KBM-7 (cell line): ENCODE measurements around the gene GABBR2.

Source experiments
- DNase-seq: peaks from one replicate; pipeline ENCODE4 v3.0.0-alpha.2; 2015
- in situ Hi-C: fragments of 300-500 bp; cut with MboI; formaldehyde crosslinking; loops from 2 replicates; pipeline ENCODE4 v1.14.3; 2020; ENCODE audit warnings: low sequenced_read_pairs, low pct_unique_long_range_greater_than_20kb, mixed read lengths

The GABBR2 gene

DNA sequence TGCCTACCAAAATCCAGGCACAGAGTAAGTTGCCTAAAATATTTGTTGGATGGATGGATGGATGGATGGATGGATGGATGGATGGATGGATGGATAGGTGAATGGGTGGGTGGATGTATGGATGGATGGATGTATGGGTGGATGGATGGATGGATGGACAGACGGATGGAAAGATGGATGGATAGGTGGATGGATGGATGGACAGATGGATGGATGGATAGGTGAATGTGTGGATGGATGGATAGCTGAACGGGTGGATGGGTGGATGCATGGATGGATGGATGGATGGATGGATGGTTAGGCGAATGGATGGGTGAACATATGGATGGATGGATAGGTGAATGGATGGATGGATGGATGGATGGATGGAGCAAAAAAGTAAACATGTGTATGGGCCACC is 131.9 kb downstream of the GABBR2 start:
- DNase-seq, result no peak
- in situ Hi-C loops, result no loop called here

- in situ Hi-C loops, result no loop called here
- DNase-seq, result no peak
Measured at GRCh38 chr9:98576354-98576753, 132.4 kb downstream of the GABBR2 start.

- in situ Hi-C loops, result no loop called here
- DNase-seq, result peak; percentile 92
Measured at GRCh38 chr9:98575379-98576346, 133.1 kb downstream of the GABBR2 start.

GRCh38 chr9:98573749-98574278 is 134.9 kb downstream of the GABBR2 start:
- peak; percentile 10 for DNase-seq
- in situ Hi-C loops, result no loop called here

GRCh38 chr9:98572796-98573195 is 135.9 kb downstream of the GABBR2 start:
- DNase-seq, result no peak
- in situ Hi-C loops, result no loop called here

GRCh38 chr9:98572054-98572627 is 136.6 kb downstream of the GABBR2 start:
- in situ Hi-C loops, result no loop called here
- DNase-seq, result no peak

DNA sequence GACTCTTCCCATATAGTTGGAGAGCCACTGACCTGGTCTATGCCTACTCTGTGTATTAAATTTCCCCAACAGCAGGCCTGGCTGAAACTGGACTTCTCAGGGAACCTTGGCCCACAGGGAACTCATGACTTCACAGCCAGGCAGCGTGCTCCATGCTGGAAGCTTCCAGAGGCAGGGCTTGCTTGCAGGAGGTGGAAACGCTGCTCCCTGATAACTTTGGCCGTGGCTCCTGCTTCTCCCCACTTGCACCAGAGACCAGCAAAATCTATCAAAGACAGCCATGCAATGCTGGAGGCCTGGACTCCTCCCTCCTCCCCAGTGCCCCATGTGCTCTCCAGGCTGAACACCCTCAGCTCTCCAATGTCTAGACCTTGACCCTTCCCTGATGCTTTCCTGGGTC is 137.1 kb downstream of the GABBR2 start:
- in situ Hi-C loops, result no loop called here
- DNase-seq, result no peak

DNA sequence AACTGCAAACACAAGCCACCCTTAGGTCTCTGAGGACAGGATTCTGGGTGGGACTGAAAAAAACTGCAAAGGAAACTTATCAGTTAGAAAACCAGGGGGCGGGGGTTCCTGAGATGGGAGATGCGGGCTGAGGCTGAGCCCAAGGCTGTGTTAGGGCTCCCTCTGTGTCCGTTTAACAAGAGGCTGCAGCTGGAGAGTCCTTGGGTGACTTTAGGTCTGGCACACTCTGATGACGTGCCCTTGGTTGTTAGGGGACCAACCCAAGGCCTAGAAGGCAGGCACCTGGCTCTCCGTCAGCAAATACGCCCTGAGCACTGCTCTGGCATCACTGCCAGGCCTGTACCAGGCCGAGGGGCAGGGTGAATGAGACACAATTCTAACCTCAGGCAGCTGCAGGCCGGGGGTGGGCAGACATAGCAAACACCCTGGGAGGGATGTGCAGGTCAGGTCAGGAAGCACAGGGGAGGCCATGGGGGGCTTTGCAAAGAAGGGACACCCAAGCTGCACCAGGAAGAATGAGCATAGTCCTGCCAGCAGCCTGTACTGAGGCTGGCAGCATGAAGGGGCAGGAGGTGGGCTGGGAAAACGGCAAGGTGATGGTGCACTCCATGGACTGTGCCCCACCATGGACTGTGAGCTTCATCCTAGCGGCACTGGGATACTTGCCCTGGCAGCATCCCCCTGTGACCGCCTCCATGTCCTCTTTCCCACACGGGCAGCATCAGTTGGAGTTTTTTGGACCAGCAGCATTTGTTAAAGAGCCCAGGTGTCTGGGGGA is 137.9 kb downstream of the GABBR2 start:
- no peak for DNase-seq
- in situ Hi-C loops, result no loop called here

DNA sequence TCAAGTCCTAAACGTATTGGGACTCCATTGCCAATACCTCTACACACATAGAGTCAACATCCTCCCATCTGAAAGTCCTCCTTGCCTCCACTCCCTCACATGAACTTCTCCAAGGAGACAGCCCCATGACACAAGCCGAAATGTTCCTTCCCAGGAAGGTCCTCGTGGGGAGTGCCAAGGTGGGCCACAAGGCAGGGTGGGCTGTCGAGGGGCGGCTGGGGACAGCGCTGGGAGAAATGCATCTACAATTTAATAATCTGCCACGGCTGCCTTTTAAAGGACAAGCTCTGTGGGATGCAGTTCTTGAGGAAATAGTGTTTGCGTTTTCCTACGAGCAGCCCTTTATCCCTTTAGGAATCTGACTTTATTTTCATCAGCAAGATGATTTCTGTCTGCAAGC is 138.7 kb downstream of the GABBR2 start:
- in situ Hi-C loops, result no loop called here
- no peak for DNase-seq

GRCh38 chr9:98569491-98569890 is 139.2 kb downstream of the GABBR2 start:
- DNase-seq, result no peak
- in situ Hi-C loops, result no loop called here

GRCh38 chr9:98568909-98569469 is 139.7 kb downstream of the GABBR2 start:
- in situ Hi-C loops, result no loop called here
- DNase-seq, result no peak

GRCh38 chr9:98568234-98568908 is 140.4 kb downstream of the GABBR2 start:
- no peak for DNase-seq
- in situ Hi-C loops, result no loop called here

- no peak for DNase-seq
- in situ Hi-C loops, result no loop called here
Measured at GRCh38 chr9:98567540-98568233, 141.0 kb downstream of the GABBR2 start.

DNA sequence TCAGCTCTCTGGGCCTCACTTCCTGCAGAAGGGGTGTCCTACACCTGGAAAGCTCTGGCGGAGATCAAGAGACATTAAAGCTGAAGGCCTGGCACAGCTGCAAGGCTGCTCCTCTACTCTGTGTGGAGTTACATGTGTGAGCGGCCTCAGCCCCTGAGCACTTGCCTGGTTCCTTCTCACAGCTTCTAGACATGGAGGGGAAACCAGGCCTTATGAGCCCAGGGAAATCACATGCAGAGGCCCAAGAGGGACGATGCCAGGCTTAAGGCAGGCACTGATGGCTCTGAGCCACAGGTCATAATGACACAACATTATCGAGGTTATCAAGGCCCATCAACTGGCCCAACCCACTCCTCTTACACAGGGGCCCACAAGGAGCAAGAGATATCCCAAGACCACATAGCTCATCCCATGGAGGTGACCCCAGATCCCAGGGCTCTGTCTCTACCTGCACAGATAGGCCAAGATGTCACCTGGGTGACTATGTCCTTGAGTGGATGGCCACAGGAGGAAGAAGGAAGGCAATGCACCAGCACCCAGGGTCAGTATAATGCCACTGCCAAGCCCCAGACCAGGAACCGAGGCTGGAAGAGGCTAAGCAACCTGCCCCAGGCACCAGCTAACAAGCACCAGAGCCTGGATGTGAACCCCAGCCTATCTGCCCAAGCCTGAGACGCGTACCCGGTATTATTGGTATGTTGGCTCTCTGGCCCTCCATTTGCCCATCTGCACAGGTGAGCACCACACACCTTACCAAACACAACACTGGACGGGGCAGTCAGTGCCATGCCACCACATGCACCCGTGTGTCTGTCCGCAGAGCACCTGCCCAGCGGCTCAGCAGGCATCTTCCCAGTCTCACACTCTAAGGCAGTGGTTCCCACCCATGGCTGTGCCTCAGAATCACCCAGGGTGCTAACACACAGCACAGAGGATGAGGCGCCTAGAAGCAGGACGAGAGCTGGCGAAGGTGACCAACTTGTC is 143.3 kb downstream of the GABBR2 start:
- no peak for DNase-seq
- in situ Hi-C loops, result no loop called here

GRCh38 chr9:98564714-98565113 is 144.0 kb downstream of the GABBR2 start:
- in situ Hi-C loops, result no loop called here
- no peak for DNase-seq

DNA sequence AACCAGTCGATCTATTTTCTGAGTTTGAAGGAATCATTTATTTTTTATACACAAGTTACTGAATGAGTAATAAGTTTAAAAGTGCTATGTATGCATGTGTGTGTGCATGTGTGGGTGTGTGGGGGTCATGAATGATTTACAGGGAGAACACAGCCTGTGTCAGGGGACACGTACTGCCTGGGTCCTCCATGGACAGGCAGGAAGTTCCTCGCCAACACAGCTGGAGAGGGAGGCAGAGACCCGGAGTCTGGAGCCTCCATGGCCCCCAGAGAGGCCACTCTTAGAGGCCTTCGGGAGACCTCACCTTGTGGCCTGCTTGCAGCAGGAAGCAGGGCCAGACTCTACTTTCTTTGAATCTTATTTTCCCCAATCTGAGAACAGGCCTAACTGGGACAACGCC is 144.7 kb downstream of the GABBR2 start:
- in situ Hi-C loops, result no loop called here
- DNase-seq, result no peak

- no peak for DNase-seq
- in situ Hi-C loops, result no loop called here
Measured at GRCh38 chr9:98563212-98563907, 145.4 kb downstream of the GABBR2 start.
